NCI-H1694 (cell line): Measurements from ENCODE around the gene PRKG2.
A peak's percentile ranks its signal among the peaks of the same experiment; 100 is the strongest.
"Not testable (repeated sequence)": the region's sequence is repeated elsewhere in the genome, so short reads cannot be mapped to it uniquely, and the experiment has no call there.

ENCODE experiments used
- DNase-seq: peaks from one replicate; lab custom pipeline; 2025; lab: John Stamatoyannopoulos, UW

Gene PRKG2

DNA sequence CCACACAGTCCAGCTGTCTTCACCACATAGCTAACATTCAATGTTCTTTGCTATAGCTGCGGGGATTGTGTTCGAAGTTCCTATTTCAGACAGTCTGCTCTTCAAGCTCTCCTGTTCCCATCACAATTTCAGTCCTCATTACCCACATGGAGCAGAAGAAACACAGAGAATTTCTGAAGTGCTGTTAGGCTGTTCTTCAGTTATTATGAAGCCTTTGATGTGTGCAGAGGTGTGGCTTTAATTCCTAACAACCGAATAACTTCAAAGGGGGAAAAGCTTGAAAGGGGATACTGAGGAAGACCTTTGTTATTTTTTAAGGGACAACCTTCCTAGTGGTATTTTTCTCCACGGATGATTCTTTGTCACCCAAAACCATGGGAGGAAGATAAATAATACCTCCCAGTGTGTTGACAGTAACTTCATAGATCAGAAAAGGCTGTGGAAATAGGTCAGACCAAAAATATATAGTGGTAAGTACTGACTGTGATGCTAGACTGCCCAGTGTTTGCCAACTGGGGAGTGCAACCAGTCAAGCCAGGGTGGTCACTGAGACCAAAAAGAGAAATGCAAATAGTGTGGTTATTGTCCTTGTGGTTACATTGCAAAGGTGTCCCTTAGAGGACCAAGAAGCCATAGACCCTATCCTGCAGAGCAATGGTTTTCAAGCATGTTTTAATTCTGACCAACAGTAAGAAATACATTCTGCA lies 52.1 kb downstream of the PRKG2 start:
- DNase-seq, result no peak

DNA sequence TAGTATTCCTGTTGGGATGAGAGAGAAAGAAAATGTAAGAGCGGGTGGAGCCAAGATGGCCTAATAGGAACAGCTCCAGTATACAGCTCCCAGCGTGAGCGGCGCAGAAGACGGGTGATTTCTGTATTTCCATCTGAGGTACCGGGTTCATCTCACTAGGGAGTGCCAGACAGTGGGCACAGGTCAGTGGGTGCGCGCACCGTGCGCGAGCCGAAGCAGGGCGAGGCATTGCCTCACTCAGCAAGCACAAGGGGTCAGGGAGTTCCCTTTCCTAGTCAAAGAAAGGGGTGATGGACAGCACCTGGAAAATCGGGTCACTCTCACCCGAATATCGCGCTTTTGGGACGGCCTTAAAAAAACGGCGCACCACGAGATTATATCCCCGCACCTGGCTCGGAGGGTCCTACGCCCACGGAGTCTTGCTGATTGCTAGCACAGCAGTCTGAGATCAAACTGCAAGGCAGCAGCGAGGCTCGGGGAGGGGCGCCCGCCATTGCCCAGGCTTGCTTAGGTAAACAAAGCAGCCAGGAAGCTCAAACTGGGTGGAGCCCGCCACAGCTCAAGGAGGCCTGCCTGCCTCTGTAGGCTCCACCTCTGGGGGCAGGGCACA lies 61.2 kb downstream of the PRKG2 start:
- not testable (repeated sequence) for DNase-seq

DNA sequence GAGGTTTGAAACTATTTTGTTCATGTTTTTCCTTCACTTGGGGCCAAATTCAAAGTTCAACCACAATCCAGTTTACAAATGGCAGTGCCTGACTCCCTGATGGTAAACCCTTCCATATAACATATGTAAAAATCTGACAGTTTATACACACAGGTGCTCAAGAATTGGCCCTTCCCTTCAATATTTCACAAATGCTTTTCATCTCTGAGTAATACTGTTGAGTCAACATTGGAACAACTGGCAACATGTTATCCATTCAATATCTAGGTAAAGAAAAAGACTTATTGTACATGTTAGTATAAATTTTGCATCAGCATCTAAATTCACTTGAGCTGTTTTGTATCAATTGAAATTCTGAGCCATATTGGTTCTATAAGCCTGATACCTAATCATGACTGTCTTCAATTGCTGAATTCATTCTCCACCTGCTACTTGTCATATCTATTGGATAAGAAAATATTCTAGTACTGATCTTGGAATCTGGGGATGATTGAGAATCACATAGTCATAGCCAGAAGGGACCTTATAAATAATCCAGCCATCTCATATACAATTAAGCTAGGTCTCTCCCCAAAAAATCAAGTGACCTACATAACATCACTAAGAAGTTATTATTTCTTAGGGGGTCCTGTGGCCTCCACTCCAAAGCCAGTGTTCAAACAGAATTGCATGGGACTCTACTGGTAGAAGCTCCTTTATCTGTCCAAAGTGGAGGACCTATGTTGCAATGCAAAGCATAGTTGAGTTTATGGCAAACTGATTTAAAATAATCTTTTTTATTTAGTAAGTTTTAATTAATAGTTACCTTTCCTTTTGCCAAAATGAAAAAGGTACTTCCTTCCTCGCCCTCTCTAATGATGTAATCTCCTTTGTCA lies 61.9 kb downstream of the PRKG2 start:
- DNase-seq, result no peak

DNA sequence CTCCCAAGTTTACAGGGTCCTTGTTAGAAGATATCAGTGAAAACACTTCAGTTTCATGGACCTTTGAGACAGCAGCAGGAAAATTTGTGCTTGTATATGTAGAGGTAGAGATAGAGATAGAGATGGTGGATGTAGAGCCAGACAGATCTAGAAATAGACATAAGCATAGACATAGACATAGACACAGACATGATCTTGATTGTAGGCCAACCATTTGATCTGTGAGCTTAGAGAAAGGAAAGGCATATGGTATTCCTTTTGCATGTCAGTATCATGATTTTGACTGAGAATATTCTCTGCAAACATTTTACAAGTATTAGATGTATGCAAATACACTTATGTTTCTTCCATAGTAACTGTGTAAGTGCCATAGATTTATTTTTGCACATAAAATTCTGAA lies 65.0 kb downstream of the PRKG2 start:
- no peak for DNase-seq

DNA sequence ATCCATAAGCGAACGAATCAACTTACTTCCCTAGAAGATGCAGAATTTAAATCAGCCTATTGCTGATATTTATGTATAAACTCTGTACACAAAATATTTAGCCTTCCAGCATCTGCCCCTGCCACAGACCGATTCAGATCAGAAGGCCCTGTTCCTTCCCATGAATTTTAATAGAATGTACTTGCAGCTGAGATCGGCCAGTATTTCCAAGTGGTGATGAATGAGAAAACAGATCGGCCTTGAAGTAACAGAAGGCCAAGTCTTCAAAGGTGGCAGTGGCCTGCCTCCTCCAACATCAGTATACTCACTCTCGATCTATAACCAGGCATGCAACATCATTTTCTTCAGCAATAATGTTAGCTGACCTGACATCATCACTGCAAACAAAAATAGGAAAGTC lies 66.4 kb downstream of the PRKG2 start:
- no peak for DNase-seq

DNA sequence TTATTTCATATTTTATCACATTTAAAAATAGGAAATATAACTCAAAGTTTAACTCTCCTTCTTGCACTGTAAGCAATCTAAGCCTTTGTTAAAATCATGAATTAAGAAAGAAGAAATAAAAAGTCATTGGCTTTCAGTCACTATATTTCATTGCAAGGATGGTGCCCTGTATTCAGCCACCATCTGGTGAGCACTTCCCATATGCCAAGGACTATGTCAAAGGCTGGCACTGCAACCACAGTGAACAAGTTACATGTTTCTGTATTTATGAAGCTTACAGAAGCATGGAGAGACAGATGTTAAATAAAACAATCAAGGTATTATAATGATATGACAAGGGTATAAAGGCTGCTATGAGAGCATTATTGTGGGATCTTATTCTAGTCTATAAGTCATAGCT lies 68.6 kb downstream of the PRKG2 start:
- peak; percentile 71 for DNase-seq

DNA sequence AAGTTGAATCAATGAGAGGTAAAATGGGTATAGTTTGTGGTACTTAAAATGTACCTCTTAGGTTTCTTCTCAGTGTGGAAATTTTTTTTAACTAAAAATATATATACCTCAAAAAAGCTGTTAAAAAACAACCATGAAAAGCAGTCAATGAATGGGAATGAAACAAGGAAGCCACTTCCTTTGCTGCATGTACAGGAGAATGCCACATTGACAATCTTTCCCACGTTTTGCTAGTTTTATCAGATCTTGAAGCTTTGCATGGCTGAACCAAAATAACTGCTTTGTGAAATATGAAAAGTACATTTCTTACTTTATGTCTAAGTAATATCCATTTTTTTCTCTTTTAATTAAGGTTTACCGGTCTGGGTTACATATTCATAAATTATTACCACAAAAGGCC lies 71.8 kb downstream of the PRKG2 start:
- no peak for DNase-seq

DNA sequence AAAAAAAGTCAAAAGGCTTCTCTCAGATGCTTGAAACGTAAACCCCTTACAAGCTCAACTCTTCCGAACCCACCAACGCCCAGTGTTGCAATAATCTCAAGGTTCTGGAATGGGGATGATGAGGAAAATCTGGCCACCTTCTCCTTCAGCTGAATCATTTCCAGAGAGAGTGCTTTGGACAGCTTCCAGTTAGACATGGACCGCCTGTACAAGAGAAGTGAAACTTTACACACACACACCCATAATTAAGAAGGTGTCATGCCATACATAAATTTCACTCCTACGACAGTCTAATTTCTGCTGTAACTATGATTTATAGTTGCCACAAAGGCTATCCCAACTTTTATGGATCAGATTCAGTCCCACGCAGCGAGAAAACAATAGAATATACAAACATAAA lies 72.3 kb downstream of the PRKG2 start:
- no peak for DNase-seq

DNA sequence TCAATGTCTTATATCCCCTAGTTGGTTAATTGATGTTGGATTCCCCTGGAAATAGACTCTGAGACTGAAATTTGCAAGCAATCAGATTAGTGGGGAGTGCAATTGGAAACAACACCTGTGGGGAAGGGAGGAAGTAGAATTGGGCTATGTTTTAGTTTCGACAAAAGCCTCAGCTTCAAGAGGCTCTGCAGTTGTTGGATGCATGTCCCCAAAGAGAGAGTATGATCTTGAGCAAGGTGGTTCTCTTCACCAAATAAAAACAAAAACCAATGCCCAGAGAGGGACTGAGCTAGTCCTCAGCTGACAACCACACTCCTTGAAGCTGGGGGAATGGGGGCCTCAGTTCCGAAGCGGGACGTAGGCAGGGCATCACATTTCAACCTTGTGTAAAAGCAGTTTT lies 77.1 kb downstream of the PRKG2 start:
- DNase-seq, result no peak

DNA sequence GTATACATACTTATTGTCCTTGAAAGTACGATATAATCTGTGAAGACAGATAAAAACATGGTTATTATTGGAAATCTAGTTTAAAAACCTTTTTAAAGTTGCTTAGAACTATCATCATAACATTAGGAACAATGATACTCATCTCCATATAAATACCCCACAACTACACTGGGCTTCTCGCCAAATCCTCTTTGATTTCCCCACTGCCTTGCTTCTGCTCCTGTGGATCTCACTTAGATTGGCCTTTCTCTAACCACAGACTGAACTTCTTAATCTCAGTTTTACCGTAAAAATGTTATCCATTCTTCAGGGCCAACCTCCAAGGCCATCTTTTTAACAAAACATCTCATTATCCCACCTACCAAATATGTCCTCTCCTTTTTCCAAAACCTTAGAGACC lies 77.6 kb downstream of the PRKG2 start:
- DNase-seq, result no peak

DNA sequence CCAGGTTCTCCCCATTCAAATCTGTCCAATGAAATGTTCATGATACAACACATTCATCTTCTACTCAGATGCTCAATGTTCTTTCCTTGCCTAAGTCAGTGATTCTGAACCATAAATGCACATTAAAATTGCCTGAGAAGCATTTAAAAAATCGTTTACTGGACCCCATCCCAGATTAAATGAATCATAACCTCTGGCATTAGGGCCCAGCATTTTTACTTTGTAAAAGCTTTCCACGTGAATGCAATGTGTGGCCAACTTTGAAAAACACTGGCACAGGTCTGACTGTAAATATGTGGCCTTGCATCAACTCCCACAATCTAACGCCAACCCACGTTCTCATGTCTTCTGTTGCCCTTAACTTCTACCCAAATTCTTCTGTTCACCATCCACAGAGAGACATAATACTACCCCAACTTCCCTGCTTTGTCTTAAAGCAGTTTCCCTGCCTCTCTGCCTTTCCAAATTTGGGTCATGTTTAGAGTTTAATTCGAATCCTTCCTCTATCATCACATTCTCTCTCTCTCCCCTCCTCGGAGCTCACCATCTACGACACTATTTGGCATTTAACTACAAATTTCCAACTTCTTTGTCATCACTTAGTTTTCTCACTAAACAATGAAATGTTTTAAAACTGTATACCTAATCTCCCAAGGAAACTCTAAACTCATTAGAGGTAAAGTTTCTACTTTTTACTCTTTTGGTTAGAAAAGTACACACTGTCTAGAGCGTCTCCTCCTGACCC lies 78.7 kb downstream of the PRKG2 start:
- DNase-seq, result no peak

DNA sequence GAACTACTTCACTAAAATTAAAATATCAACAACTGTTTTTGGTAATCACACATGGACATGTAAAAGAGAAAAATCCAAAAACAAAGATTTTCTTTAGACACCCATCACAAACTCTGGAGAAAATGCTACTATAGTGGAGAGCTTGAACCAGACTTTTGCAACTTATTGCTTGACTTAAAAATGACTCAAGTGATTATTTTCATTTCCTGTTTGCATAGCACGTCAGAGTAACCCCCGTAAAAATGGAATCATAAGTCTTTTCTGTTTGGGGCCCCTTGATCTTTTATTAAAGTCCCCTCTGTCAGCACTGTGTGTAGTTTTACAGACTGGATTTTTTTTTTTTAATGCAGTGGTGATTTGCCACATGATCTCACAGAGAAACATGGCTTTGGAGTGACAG lies 79.5 kb downstream of the PRKG2 start:
- DNase-seq, result no peak

DNA sequence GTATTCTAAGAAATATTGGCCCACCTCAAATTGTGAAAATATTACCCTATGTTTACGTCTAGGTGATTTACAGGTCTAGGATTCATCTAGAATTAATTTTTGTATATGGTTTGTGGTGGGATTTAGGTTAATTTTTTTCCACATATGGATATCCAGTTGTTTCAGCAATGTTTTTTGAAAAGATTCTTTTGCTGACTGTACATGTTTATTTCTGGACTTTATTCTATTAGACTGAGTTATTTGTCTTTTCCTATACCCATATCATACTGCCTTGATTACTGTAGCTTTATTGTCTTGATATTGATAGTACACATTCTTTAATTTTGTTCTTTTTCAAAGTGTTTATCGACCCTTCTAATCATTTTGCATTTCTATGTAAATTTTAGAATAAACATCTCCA lies 83.5 kb downstream of the PRKG2 start:
- no peak for DNase-seq

DNA sequence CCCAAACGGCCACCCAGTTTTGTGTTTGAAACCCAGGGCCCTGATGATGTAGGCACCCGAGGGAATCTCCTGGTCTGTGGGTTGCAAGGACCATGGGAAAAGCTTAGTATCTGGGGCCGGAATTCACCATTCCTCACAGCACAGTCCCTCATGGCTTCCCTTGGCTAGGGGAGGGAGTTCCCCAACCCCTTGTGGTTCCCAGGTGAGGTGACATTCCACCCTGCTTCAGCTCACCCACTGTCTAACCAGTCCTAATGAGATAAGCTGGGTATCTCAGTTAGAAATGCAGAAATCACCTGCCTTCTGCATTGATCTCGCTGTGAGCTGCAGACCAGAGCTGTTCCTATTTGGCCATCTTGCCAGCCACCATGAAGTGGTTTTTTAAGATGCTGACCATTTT lies 84.0 kb downstream of the PRKG2 start:
- DNase-seq, result no peak

DNA sequence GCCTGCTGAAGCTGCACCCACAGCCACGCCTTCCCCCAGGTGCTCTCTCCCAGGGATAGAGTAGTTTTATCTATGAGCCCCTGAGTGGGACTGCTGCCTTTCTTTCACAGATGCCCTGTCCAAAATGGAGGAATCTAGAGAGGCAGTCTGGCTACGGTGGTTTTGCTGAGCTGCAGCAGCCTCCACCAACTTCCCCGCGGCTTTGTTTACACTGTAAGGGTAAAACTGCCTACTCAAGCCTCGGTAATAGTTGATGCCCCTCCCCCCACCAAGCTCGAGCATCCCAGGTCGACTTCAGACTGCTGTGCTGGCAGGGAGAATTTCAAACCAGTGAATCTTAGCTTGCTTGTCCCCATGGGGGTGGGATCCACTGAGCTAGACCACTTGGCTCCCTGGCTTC lies 84.5 kb downstream of the PRKG2 start:
- no peak for DNase-seq

DNA sequence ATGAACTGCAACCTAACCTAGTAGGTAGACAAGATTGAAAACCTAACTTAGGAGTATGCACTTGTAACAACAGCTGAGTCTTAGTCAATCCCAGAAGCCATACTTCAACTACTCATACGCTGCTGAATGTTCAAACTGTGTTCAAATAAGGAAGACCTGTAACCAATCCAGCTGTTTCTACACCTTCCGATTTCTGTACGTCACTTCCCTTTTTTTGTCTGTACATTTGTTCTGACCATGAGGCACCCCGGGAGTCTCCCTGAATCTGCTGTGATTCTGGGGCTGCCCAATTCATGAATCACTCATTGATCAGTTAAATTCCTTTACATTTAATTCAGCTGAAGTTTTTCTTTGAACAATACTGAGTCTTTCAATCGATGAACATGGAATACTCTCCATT lies 95.0 kb downstream of the PRKG2 start:
- no peak for DNase-seq

DNA sequence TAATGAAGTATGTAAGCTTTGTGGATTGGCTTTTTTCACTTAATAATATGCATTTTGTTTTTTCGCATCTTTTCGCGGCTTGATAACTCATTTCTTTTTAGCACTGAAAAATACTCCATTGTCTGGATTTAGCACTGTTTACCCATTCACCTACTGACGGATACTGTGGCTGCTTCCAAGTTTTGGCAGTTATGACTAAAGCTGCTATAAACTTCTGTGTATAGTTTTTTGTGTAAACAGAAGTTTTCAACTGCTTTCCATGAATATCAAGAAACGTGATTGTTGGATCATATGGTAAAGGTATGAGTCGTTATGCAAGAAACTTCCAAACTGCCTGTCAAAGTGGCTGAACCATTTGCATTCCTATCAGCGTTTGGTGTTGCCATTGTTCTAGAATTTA lies 96.9 kb downstream of the PRKG2 start:
- no peak for DNase-seq

DNA sequence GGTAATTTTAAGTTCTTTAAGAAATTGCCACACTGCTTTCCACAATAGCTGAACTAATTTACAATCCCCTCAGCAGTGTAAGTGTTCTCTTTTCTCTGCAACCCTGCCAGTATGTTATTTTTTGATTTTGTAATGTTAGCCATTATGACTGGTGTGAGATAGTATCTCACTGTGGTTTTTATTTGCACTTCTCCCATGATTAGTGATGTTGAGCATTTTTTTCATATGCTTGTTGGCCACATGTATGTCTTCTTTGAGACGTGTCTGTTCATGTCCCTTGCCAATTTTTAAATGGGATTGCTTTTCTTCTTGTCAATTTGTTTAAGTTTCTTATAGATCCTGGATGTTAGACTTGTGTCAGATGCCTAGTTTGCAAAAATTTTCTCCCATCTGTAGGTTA lies 98.5 kb downstream of the PRKG2 start:
- no peak for DNase-seq

DNA sequence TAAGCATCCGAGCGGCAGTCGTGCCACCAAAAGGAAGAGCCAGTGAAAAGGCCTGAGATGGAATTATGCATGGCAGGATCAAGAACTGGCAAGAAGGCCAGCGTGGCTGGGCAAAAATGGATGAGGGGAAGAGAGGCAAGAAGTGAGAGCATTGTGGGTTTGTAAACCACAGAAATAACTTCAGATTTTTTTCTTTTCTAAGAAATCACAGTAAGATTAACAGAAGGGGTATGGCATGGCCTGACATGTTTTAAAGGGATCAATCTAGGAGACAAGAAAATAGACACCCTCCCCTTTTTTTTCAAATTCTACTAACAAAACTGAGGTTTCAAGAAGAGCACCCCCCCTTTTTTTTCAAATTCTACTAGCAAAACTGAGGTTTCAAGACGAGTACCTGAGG lies 102.0 kb downstream of the PRKG2 start:
- no peak for DNase-seq

DNA sequence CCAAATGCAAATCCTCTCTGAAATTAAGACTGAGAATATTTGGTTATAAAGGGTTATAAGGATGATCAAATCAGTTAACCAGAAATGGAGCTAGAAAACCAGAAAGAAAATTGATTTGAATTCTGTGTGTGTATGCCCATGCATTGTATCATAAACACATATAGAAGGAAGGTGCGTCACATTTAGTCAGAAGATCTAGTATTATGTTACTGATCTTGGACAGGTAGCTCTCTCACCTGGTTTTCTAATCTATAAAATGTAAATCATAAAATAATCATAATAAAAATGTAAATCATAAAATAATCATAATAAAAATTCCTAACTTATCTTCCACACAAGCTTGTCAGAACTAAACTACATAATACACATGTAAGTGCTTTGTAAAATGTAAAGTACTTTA lies 105.7 kb downstream of the PRKG2 start:
- DNase-seq, result no peak

DNA sequence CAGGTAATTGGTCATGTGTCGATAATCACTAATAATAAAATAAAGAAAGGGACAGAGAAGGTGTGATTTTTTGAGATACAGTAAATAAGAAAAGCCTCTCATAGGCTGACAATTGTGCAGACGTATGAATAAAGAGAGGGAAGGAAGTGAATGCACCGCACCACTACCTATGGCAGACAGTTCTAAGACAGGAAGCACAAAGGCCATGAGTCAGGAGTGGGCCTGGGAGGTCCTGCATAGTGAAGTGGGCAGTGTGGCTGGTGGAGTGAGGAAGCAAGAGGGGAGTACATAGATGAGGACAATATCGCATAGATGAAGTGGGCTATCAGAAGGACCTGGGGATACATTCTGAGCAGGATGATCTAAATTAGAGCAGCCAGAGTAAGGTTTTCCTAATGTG lies 108.9 kb downstream of the PRKG2 start:
- DNase-seq, result no peak

DNA sequence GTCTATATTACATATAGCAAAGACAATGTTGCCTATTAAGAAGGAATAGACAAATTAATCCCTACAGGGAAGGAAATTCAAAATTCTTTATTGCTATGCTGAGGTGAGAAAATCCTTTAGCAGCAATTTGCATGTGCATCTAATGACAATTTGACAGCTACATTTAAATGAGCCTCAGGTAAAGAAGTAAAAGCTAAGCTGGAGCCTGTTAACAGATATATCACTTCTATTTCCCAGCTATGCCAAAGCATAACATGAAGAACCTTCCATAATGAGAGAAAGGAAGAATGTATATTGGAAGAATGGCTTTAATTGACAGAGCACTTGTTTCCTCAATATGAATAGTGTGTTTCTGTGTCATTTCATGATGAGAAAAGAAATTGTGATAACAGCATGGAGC lies 112.9 kb downstream of the PRKG2 start:
- DNase-seq, result no peak

DNA sequence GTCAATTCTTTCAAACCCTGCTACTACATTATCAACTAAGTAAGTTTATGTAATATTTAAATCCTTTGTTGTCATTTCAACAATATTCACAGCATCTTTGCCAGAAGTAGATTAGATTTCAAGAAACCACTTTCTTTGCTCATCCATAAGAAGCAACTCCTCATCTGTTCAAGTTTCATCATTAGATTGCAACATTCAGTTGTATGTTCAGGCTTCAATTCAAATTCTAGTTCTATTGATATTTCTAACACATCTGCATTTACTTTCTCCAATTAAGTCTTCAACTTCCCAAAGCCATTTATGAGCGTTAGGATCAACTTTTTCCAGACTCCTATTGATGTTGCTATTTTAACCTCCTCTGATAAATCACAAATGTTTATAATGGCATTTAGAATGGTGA lies 118.5 kb downstream of the PRKG2 start:
- no peak for DNase-seq
